Spinal cord (tissue), 10 donors: Measurements from ENCODE around the gene LGR6. TPM values are rescaled to one million over a fixed set of nuclear protein-coding genes. Genes with fewer than 3 reads are reported as not detected.

Experiments used
- DNase-seq, 6 donors: peaks; one replicate each; pipeline versions ENCODE4 v3.0.0 to v3.0.0-alpha.2; 2013 to 2015; ENCODE audit warnings: low spot score in 6 of 6, low read depth in 4 of 6
- H3K27ac ChIP-seq: one replicate; pipeline ENCODE4 v1.5.1; 2013; ENCODE audit warnings: low read depth, low read length, control low read depth
- H3K27me3 ChIP-seq: one replicate; pipeline ENCODE4 v1.6.1; 2013; ENCODE audit warnings: low read length; ENCODE audit not compliant: control insufficient read depth, insufficient read depth
- H3K36me3 ChIP-seq: one replicate; pipeline ENCODE4 v1.6.1; 2013; ENCODE audit warnings: low read length; ENCODE audit not compliant: control insufficient read depth, insufficient read depth
- H3K4me1 ChIP-seq: one replicate; pipeline ENCODE4 v1.6.1; 2013; ENCODE audit warnings: low read length; ENCODE audit not compliant: control insufficient read depth, insufficient read depth
- H3K4me3 ChIP-seq: one replicate; pipeline ENCODE4 v1.5.1; 2013; ENCODE audit warnings: low read depth, low read length, control low read depth
- H3K9me3 ChIP-seq: one replicate; pipeline ENCODE4 v1.6.1; 2013; ENCODE audit warnings: low read length; ENCODE audit not compliant: control insufficient read depth, insufficient read depth
- WGBS: methylation state at CpG from one replicate; pipeline ENCODE4 v1.1.5; 2013; ENCODE audit warnings: missing lambda C conversion rate; ENCODE audit not compliant: insufficient coverage; 5-methylcytosine and 5-hydroxymethylcytosine counted together
- polyA plus RNA-seq, 2 donors: library from polyadenylated mRNA; unstranded; fragments of 120-200 nt; gene quantifications; one replicate each; pipeline ENCODE4 v1.2.1, GENCODE V29; 2013; ENCODE audit not compliant: insufficient read length in 2 of 2
- total RNA-seq, 2 donors: library from RNA; depleted of rRNA in 1 of 2; stranded (reverse); fragments of 120-200 nt in 1 of 2; fragments of >200 nt in 1 of 2; gene quantifications; one replicate each; pipeline versions ENCODE4 v1.2.3 to v1.2.4, GENCODE V29; 2013 to 2014
- donor health status: healthy.

Gene LGR6
- total and polyA plus RNA-seq, 4 donors = 1.0 to 6.1 (median 3.7) TPM

GRCh38 chr1:202150187-202150586, 43.4 kb upstream of the LGR6 start:
- Histone ChIP-seq H3K27me3 (no peaks in the 10 kb centered on the region), H3K36me3 (no peaks in the 10 kb centered on the region), H3K9me3 (no peaks in the 10 kb centered on the region), H3K4me3 (no peak overlapping the region), H3K27ac (no peak overlapping the region), H3K4me1 (peaks cover 18% of the 10 kb centered on the region)
- 85% methylated on average over 6 of the region's 9 CpGs for WGBS
- DNase-seq = no peak

GRCh38 chr1:202150602-202151001, 43.0 kb upstream of the LGR6 start:
- H3K4me1 ChIP-seq = peaks cover 17% of the 10 kb centered on the region
- H3K27me3 ChIP-seq = no peaks in the 10 kb centered on the region
- WGBS = 91% methylated on average over 8 of the region's 8 CpGs
- H3K4me3 ChIP-seq = no peak overlapping the region
- H3K9me3 ChIP-seq = no peaks in the 10 kb centered on the region
- no peaks in the 10 kb centered on the region for H3K36me3 ChIP-seq
- H3K27ac ChIP-seq = no peak overlapping the region
- DNase-seq = no peak

DNA sequence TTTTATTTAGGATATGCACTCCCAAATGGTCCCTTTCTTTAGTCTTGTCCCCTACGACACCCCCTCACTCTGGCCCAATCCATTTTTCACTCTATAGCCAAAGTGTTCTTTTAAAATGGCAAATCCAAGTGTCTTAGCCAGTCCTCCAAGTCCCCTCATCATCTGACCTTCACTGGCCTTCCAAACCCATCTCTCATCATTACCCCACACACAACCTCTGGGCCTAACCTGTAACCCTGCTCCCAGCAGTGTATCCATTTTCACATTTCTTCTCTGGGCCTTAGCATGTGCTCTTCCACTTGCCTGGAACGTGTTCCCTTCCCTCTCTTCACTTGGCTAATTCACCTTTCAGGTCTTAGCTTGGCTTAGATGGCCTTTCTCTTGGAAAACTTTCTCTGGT, 42.6 kb upstream of the LGR6 start:
- no peak for DNase-seq
- Histone ChIP-seq H3K36me3 (no peaks in the 10 kb centered on the region), H3K9me3 (no peaks in the 10 kb centered on the region), H3K27me3 (no peaks in the 10 kb centered on the region), H3K27ac (no peak overlapping the region), H3K4me1 (peaks cover 13% of the 10 kb centered on the region), H3K4me3 (no peak overlapping the region)
- 84% methylated on average over 2 of the region's 2 CpGs for WGBS

GRCh38 chr1:202152399-202152798, 41.2 kb upstream of the LGR6 start:
- Histone ChIP-seq H3K27ac (no peak overlapping the region), H3K27me3 (no peaks in the 10 kb centered on the region), H3K9me3 (no peaks in the 10 kb centered on the region), H3K4me1 (peaks cover 9% of the 10 kb centered on the region), H3K36me3 (no peaks in the 10 kb centered on the region), H3K4me3 (no peak overlapping the region)
- DNase-seq = no peak
- 70% methylated on average over 8 of the region's 10 CpGs for WGBS

DNA sequence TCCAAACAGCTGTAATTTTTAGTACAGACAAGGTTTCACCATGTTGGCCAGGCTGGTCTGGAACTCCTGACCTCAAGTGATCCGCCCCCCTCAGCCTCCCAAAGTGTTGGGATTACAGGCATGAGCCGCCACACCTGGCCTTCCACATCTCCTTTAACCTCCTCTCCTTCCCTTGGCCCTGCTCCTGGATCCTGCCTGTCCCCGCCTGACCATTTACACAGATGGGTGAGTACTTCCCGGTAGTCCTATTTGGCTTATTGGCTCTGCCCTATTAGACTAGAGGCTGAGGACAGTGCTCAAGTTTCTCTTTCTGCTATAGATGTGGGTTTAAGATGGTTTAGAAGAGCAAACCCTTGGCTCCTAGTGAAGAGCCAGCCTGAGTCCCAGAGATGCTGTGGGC, 40.3 kb upstream of the LGR6 start:
- H3K27me3 ChIP-seq = no peaks in the 10 kb centered on the region
- H3K4me3 ChIP-seq = no peak overlapping the region
- H3K27ac ChIP-seq = no peak overlapping the region
- 86% methylated on average over 4 of the region's 4 CpGs for WGBS
- DNase-seq = no peak
- peaks cover 9% of the 10 kb centered on the region for H3K4me1 ChIP-seq
- H3K36me3 ChIP-seq = no peaks in the 10 kb centered on the region
- H3K9me3 ChIP-seq = no peaks in the 10 kb centered on the region

- no peak for DNase-seq
- Histone ChIP-seq H3K4me3 (no peak overlapping the region), H3K27me3 (no peaks in the 10 kb centered on the region), H3K4me1 (peaks cover 9% of the 10 kb centered on the region), H3K9me3 (no peaks in the 10 kb centered on the region), H3K36me3 (no peaks in the 10 kb centered on the region), H3K27ac (no peak overlapping the region)
- WGBS = 89% methylated on average over 6 of the region's 10 CpGs
These were observed 39.3 kb upstream of the LGR6 start for GRCh38 chr1:202154148-202154765.

DNA sequence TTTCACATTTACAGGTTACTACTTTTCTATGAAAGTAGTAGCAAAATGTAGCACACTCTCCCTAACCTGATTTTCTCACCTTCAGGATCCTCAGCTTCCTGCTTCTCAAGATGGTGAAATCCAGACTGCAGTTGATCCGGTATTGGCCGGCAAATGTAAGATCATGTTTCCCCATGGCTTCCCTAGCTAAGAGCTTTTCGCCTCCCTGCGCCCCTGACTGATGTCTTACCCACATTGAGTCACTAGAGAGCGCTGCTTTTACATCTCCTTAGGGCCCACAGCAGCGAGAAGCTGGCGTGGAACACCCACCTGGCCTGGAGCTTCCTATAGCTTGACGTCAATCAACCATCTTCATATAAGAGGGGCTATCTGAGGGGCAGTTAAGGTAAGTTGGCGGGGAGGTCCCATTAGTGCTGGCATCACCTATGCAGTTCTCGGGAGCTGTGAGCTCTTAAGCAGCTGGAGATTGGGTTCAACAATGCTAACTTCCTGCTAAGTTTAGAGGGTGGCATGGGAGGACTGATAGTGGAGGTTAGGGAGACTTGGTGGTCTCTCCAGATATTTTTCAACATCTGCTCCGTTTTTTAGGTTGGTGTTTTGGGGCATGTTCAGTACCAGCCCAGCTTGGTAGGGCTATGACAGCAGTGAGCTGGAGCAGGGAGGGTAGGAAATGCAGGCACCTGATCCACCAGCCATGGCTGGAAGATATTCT, 38.7 kb upstream of the LGR6 start:
- H3K27me3 ChIP-seq = no peaks in the 10 kb centered on the region
- WGBS = 41% methylated on average over 7 of the region's 11 CpGs
- H3K36me3 ChIP-seq = no peaks in the 10 kb centered on the region
- no peak overlapping the region for H3K4me3 ChIP-seq
- H3K27ac ChIP-seq = no peak overlapping the region
- peak in 2 of 6 donors; percentile 59 to 72 for DNase-seq
- no peaks in the 10 kb centered on the region for H3K9me3 ChIP-seq
- H3K4me1 ChIP-seq = peaks cover 12% of the 10 kb centered on the region

- H3K4me1 ChIP-seq = peaks cover 19% of the 10 kb centered on the region
- no peaks in the 10 kb centered on the region for H3K9me3 ChIP-seq
- H3K36me3 ChIP-seq = peaks cover 1% of the 10 kb centered on the region
- peak in 2 of 6 donors; percentile 26 to 40 for DNase-seq
- H3K27me3 ChIP-seq = no peaks in the 10 kb centered on the region
- H3K27ac ChIP-seq = no peak overlapping the region
- 35% methylated on average over 4 of the region's 8 CpGs for WGBS
- H3K4me3 ChIP-seq = no peak overlapping the region
These were observed 38.0 kb upstream of the LGR6 start for GRCh38 chr1:202155478-202156021.

DNA sequence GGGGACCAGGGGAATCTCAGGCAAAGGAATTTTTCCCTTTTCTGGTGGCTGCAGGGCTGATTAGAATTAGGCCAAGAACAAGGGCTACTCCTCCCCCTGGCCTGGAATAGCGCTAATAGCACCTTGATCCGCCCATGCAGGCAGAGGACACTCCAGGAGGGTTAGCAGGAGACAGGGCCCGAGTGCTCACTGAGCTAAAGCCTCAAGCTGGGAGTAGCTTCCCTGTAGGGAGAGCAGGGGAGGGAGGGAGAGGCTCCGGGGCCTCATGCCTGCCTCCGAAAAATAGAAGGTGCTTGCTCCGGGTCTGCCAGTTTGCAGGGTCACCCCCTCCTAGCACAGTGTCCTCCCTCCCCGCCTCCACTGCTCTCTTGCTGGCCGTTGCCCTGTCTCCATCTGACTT, 37.0 kb upstream of the LGR6 start:
- H3K4me3 ChIP-seq = no peak overlapping the region
- WGBS = 69% methylated on average over 2 of the region's 8 CpGs
- H3K4me1 ChIP-seq = peaks cover 29% of the 10 kb centered on the region
- peaks cover 5% of the 10 kb centered on the region for H3K36me3 ChIP-seq
- DNase-seq = no peak
- no peaks in the 10 kb centered on the region for H3K27me3 ChIP-seq
- no peaks in the 10 kb centered on the region for H3K9me3 ChIP-seq
- no peak overlapping the region for H3K27ac ChIP-seq

DNA sequence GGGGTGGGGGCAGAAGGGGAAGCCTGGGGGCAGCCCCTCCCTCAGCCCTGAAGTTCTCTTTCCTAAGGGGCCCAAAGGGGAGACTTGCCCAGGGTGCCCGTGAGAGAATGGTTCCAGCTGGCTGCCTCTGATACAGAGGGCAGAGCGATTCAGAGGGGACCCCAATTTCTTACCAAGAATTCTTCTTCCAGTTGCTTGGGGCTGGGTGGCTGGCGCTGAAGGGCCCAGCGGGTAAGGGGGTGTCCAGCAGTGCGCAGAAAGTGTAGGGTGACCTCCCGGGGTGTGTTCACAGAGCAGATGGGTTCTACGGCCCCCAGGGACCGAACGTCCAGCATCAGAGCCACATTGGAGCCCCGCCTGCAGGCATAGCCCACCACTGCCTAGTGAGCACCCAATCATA, 35.7 kb upstream of the LGR6 start:
- Histone ChIP-seq H3K4me1 (peaks cover 37% of the 10 kb centered on the region), H3K9me3 (no peaks in the 10 kb centered on the region), H3K27ac (no peak overlapping the region), H3K36me3 (peaks cover 5% of the 10 kb centered on the region), H3K27me3 (no peaks in the 10 kb centered on the region), H3K4me3 (no peak overlapping the region)
- WGBS = 94% methylated on average over 7 of the region's 10 CpGs
- no peak for DNase-seq
